ENCODE measurements around the gene LY6G6F. TPM values are rescaled to one million over a fixed set of nuclear protein-coding genes. Genes with fewer than 3 reads are reported as not detected.

Gene LY6G6F
- total RNA-seq, 1 donor from 2014 or later: not detected

DNA sequence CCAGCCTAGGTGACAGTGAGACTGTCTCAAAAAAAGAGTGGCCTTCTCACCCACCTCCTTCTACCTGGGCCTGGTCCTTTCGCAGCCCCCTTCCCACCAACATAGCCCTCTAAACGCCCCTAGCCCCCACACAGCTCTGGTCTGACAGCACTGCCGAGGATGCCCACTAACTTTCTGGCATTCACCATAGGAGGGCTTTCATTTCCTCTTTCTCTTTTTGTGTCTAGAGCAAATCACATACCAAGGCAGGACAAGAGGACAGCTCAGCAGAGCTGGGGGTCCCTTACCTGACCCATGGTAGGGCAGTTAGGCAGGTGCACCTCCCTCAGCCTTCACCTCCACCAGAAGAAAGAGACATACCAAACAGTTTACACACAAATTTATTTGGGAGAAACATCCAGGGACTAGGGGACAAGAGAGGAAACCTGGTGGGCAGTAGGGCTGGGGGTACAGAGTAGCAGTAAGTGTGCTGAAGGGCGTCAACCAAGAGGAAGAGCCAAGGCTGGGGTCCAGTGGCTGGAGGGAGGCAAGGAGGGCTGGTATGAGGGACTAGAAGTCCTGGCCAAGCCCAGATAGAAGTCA lies 30.3 kb upstream of the LY6G6F start:
- no peak for DNase-seq (ENCODE audit: low read depth, low spot score)

DNA sequence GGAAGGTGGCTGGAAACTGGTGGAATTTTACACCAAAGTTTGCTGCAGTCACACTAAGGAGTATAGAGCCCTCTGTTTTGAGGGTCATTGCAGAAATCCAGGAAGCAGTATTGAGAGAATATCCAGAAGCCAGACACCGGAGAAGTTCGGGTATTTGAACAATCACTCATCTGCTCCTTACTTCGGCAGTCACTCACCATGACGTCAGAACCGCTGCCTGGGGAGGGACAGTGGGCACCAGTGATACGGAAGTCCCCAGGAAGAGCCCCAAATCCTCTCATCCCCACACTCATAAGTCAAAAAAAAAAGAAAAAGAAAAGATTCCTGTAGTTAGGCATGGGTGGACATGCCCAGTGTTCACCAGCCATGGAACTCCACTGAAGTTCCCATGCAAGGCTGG lies 29.8 kb upstream of the LY6G6F start:
- no peak for DNase-seq (ENCODE audit: low read depth, low spot score)

DNA sequence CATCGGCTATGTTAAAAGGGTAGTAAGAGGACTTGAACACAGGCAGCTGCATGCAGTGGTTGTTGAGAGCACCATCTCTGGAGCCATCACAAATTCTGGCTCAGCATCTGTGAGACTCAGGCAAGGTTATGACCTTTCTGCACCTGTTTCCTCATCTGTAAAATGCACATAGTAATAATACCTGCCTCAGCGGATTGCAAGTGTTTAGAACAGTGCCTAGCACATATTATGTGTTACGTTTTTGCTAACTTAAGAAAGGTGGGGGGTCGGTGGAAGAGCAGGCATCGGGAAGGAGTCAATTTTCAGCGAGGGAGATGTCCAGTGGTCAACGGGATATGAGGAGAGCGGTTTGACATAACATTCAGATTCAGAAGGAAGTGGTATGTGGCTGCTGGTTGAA lies 28.7 kb upstream of the LY6G6F start:
- no peak for DNase-seq (ENCODE audit: low read depth, low spot score)

DNA sequence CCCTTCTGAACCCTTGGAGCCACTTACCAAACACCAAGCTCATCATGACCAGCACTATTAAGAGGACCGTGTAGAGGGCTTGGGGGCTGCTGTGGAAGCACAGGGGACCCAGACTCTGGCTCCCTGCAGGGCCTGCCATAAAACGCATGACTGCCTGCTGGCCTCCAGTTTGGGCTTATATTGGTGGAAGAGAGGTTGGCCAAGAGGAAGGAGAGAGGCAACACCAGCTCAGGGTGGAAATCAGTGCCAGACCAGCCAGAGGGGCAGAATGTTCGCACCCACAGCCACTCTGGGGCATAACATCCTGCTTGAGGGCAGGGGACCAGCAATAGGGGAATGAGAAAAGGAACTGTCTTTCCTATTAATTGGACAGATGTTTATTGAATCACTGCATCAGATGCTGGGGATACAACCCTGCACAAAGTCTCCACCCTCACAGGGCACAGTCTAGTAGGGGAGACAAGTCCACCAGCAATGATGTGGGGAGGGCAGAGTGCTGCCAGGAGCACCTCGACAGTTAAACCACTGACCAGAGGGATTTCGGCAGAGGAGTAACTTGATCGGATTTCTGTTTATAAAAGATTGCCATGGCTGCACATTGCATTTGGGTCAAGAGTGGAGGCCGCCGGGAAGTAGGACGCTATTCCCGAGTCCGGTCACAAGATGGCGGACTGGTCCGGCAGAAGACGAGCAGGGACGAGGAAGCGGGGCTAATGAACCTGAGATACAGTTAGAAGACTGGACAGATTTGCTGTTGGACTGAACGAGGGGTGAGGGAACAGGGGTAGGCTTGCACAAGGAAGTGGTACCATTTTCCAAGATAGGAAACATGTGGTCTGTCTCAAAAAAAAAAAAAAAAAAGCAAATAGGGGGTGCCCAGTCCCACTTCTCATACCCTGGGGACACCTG lies 26.2 kb upstream of the LY6G6F start, which contains the start of gene LY6G5C:
TSS of gene LY6G5C (minus strand) at position 842 of the 909 bp plus-strand sequence. CDS start at position 148, 694 bp downstream.
- DNase-seq (ENCODE audit: low read depth, low spot score): peak; percentile 72

DNA sequence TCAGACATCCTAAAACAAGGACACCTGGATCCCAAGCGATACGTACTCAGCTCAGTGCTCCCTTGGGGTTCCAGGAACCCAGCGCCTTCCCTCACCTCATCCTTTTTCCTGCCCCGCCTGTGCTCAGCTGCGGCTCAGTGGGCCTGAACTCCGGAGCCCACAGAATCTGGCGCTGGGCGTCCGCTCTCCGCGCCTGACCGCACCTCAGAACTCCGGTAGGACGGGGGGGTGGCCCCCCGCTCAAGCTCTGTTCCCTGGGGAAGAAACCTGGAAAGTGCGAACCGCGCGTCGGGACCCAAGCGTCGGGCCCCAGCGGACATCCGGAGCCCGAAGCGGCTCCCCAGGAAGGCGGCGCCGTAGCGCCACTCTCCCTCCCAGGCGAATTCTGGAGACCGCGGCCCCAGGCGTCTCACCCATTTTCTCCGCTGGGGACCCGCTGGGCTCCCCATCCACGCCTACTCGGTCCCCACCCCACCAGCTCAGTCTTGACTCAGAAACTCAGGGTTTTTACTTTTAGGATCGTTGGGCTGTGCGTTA lies 25.5 kb upstream of the LY6G6F start:
- DNase-seq (ENCODE audit: low read depth, low spot score): no peak

DNA sequence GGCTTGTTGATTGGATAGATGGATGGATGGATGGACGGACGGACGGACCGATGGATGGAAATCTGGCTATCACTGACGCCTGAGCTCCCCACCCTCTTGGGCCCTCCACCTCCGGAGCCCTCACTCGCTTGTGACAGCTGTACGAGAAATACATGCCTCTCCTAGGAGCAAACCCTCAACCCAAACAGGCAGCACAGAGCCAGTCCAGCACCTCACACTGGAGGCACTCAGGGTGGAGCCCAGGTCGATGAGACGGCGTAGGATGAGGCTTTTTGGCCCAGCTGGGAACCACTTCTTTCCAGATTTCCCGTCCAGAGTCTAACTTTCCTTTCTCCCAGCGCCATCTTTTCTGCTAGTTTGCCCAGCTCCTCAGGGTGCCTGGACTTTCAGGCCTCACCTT lies 23.1 kb upstream of the LY6G6F start:
- no peak for DNase-seq (ENCODE audit: low read depth, low spot score)

DNA sequence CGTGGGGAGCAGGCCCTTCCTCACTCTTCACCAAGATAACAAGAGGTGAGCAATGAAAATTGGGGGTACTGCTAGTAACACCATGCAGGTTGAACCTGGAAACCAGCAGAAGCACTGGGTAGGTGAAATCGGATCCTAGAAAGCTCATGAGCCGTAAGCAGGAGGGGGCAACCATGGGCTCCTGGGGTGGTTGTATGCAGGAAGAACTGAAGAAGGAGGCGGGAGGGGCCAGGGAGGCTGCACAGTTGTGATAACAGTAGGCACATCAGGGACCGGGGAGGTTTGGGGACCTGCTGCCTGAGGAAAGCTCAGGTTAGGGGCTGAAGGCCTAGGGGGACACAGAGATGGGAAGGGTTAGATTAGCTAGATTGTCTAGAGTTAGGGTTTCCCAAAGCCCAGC lies 20.2 kb upstream of the LY6G6F start:
- DNase-seq (ENCODE audit: low read depth, low spot score): no peak

DNA sequence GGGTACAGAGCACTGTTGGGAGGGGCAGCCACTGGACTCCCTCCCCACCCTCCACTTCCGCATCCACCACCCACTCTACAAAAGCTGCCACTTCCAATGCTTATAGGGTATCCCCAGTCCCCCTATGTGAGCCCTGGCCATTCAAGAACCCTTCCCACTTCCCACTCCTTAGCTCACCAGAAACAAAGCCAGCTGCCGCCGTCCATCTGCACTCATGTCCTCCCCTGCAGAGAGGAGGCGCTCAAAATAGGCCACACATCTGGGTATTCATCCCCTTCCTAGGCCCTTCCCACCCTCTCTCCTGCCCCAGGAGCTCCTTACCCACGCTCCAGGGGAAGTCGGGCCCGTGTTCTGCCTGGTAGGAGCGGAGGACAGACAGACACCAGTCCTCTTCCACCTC lies 19.3 kb upstream of the LY6G6F start:
- DNase-seq (ENCODE audit: low read depth, low spot score): no peak

DNA sequence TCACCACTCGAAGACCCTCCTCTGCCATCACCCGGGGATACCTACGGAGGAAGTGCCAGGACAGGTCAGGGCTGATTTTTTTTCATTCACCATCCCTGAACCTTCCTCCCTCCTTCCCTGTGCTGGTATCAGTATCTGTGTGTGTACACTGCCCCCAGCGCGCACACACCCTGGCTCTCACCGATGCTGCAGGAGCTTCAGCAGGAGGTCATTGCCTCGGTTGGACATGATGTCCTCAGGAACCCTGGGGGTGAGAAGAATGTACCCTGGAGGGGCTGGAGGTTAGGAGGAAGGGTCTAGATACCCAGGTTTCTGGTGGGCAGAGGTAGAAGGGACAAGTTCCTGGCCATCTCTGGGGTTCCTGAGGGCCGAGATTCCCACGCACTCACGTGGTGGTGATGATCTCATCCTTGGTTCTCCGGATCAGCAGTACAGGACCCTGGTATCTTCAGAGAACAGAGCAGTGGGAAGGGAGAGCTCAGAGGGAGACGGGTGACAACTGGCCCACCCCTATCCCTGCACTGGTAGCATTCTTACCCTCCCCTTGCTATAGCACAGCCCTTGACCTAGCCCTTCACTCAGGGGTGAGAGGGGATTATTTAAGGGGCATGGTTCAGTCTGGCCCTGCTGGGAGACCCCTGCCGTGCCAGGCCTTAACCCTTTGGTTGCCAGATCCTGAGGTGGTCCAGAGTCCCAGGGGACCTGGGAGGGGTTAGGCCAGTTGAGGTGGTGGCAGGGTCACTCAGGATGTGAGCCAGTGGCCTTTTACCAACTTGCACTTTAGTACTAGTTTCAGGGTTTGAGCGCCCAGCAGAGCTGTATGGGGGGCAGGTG lies 18.6 kb upstream of the LY6G6F start:
- DNase-seq (ENCODE audit: low read depth, low spot score): no peak

DNA sequence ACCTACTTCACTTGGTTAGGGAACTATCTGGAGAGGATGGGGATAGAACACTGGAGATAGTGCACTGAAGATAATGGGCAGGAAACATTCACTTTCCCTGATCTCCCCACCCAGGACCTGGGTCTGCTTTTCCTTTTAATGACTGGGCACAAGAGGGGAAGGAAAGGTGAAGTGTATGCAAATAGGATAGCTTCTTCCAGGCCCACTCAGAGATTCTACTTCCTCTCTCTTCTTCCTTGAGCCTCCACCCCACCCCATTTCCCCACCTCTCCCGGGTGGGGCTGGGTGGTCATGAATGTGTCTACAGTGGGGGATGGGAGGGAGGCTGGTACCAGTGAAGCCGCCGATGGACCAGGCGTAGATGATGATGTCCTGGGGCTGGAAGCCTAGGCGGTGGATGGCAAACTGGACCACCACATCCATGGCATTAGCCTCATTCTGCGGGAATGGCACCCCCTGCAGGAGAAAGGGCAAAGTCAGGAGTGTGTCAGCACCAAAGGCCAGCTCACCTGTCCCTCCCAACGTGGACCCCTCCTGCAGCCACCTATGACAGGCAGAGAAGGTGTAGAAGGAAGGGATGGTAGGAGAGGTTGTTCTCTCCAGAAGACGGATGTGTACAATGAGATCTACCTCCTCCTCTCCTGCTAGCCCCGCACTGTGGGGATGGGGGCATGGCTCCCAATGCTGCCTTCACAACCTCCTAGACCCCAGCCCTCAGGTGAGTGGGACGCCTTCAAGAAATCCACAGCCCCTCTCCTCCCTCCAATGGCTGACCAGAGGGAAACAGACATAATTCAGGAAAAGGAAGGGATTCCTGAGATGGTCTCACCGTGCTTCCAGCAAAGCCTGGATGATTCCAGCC lies 17.2 kb upstream of the LY6G6F start:
- DNase-seq (ENCODE audit: low read depth, low spot score): no peak

DNA sequence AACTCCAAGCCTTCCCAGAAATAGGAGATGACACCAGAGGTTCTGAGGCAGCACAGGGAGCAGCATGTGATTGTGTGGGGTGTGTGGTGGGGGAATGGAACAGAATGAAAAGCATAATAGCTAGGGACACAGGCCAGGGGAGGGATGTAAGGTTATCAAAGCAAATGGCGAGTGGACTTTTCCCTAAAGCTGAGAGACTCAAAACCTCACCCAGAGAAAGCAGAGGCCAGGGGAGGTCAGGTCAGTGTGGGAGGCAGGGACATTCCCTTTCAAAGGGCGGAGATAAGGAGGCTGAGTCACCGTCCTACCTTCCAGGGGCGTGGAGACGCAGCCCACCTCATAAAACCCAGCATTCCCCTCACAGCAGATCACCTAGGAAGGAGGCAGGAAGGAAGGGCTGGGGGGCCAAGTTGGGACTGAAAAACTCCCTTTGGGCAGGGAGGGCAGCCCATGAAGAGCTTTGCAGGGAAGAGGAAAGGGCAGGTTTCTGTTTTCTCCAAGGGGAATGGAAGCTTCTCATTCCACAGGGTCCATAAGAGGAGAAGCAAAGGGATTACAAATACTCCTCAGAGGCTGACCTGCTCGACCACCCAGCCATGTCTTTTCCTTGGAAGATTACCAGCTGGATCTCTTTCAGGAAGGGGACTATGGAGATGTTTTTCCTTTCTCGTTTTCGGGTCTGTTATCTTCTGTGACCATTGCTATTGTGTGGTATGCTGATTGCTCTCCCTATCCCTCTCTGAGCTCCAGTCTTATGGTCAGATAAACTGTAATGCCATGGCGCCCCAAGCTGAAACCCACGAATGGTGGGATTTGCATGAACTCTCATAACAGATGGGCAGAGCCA lies 16.2 kb upstream of the LY6G6F start:
- DNase-seq (ENCODE audit: low read depth, low spot score): no peak

DNA sequence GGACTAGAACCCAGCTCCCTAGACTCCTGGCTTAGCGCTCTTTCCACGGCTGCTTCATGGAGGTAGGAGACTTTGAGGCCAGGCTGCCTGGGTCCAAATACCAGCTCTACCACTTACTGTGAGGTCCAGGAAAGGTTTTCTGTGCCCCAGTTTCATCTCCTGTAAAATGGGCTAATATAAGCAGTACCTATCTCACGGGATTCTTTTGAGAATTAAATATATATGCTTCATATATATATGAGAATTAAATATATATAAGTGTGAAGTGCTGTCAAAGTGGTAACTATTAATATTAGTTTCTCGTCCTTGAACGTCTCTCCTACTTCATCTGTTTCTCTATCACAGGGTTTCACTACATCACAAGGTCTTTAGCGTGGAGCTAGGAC lies 15.6 kb upstream of the LY6G6F start:
- no peak for DNase-seq (ENCODE audit: low read depth, low spot score)

DNA sequence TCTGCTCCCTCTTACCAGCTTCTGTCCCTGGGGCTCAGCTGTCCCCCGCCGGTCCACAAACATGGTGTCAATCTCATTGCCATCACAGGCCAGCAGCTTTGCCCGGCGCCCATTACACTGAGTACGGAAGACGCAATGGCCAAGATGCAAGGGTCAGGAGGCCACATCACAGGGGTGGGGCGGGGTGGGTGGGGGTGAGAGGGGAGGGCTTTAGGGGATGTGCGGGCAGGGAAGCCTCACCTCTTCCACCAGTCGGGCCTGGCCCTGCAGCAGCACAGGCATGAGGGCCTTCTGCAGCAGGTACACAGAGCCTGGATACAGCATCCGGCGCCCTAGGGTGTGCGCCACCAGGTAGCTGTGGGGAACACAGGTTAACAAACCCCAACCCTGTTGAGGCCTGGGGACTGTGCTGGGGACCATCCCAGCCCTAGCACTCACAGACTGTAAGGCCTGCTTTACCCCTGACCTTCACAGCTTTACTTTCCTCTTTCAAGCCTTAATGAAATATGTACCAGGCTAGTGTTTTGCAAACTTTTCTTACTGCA lies 15.0 kb upstream of the LY6G6F start:
- no peak for DNase-seq (ENCODE audit: low read depth, low spot score)

DNA sequence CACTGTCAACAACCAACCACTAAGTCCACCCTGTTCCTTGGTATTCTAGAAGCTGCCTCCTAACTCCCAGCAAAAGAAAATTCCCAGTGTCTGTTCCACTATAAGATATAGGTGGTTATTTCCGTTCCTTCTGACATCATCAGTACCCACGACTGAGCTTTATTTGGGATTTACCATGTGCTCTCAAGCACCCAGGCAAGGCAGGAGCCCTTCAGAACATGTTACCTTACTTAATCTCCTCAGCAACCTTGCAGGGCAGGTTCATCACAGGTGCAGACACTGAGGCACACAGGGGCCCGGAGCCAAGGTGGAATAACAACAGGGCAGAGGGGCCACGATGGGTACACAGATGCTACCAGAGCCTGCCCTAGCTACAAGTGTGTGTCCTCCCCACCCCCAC lies 14.3 kb upstream of the LY6G6F start:
- DNase-seq (ENCODE audit: low read depth, low spot score): no peak

DNA sequence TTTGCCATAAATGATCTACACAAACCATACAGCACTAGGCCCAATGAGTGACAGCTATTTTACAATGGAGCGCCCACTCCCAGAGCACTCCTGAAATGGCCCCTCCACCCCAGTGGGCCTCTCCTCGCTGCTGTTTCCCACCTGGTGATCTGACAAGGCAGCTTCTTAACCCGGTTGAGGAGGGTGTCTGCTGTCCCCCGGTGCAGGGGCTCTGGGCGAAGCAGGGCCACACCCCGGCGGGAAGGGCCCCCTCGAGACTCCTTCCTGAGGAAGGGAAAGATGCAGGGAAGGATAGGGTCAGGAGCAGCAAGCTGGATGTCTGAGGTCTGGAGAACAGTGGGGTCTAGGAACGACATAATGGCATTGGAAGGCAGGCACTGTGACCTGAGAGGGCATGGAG lies 13.8 kb upstream of the LY6G6F start:
- no peak for DNase-seq (ENCODE audit: low read depth, low spot score)

DNA sequence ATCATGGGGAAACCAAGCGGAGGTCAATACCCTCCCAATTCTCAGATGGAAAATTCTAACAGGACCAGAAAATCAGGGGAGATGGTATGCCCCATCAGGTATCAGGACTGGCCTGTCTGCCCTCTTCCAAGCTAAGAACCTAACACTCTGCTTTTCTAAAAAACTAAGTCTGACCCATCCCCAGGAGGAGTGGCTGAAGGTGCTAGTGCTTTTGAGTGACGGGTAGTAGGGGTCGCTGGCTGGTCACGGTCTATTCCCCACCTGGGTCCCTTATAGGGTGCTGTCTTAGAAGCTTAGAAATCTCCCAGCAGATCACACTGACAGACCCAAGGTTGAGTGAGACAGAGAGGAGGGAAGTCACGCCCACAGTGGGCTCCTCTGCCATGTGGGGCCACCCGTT lies 13.1 kb upstream of the LY6G6F start:
- DNase-seq (ENCODE audit: low read depth, low spot score): no peak

DNA sequence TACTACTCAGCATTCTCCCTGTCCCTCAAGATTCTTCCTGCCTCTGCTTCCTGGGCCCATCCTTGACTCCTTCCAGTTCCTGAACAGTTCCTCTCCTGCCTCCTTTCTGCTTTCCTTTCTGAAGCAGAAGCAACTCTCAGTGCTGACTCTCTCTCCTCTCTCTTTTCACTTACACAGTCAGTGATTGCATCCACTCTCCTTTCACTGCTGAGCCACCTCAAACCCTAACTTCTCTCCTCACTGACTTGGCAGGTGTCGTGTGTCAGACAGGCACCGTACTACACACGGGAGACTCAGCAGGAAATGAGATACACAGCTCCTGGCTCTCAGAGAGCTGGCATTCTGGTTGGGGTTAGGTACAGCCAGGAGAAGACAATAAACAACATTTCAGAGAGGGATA lies 9.1 kb upstream of the LY6G6F start:
- no peak for DNase-seq (ENCODE audit: low read depth, low spot score)

DNA sequence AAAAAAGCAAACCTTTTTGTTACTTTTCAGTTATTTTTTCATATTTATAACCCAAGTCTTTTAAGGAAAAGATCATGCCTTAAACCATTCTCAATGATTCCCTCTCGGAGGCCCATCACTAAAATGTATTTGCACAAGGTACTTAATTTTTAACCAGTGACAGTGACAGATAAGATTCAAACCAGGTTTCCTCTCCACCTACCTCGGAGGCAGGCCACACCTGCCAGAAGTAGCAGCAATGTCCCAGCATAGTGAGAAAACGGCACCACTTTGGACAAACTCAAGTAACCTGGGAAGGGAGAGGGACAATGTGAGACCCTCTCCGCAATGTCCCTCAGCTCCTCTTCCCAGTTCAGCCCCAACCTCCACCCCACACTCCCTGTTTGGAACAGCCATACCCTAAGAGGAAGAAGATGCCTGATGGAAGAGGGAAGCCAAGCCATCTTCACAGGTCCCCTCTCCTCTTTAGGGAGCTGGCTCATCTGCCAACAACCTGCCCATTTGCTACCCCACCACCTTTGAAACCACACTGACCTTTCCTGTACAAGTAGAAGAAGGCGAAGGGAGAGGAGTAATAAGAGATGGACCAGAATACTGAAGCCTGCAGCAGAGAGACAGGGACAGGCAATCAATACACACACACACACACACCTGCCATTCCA lies 5.8 kb upstream of the LY6G6F start:
- DNase-seq (ENCODE audit: low read depth, low spot score): no peak
